Hematopoietic multipotent progenitor cell treated with erythropoietin and hydrocortisone succinate and interleukin-3 and kit ligand, for 6 days (in vitro differentiated cells): ENCODE measurements around the gene ASIC1.
A peak's percentile ranks its signal among the peaks of the same experiment; 100 is the strongest.
"Not testable (repeated sequence)": the region's sequence is repeated elsewhere in the genome, so short reads cannot be mapped to it uniquely, and the experiment has no call there.

Source experiments
- DNase-seq: peaks from one replicate; pipeline ENCODE4 v3.0.0-alpha.2; 2015

The ASIC1 gene

DNA sequence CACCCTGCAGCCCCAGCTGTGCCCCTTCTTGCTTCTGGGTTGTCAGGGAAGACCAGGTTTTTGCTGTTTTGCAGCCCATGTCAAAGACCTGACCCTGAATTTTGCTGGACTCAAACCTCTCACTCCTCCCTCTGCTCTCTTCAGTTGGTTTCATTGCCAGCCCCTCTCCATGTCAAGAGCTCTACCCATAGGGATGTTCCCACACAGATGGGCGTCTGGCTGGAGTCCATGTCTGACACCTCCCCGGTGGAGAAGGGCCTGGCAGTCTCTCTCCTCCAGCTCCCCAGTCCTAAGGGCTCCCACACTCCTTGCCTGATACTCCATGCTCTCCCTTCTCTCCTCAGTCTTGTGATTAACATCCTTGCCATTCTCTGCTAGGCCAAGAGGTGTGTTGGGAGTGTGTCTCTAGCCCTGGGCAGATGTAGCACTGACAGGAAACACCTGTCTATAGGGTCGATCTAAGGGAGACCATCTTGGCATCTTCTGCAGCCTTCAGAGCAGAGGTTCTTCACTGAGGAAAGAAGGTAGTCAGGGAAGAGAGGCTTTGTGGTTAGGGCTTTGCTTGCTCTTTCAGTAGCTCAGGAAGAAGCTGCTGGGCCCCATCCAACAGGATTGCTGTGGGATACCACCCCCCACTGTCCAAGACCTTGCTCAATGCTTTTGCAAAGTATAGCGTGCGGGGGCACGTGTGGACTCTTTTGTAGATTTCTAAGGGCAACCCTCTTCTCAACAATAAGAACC lies 4.7 kb downstream of the ASIC1 start:
- no peak for DNase-seq

- peak; percentile 36 for DNase-seq
These were observed 5.5 kb downstream of the ASIC1 start for GRCh38 chr12:50062728-50063460.

- DNase-seq: no peak
These were observed 8.4 kb downstream of the ASIC1 start for GRCh38 chr12:50065726-50066310.

- DNase-seq: no peak
These were observed 9.0 kb downstream of the ASIC1 start for GRCh38 chr12:50066402-50066801.

GRCh38 chr12:50069069-50069468 lies 11.7 kb downstream of the ASIC1 start:
- no peak for DNase-seq

DNA sequence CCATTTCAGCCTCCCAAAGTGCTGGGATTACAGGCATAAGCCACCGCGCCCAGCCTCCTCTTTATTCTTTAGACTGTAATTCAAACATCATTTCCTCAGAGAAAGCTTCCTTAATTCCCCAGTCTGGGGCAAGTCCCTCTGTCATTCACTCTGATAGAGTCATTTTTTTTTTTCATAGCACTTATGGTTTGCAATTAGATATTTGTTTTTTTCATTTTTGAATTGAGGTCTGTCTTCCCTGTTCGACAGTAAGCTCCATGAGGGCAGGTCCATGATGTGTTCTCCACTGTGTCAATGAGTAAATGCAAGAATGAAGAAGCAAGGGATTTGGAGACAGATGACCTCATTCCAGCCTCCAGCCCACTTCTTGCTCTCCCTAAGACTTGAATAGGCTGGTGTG lies 12.1 kb downstream of the ASIC1 start:
- no peak for DNase-seq

DNA sequence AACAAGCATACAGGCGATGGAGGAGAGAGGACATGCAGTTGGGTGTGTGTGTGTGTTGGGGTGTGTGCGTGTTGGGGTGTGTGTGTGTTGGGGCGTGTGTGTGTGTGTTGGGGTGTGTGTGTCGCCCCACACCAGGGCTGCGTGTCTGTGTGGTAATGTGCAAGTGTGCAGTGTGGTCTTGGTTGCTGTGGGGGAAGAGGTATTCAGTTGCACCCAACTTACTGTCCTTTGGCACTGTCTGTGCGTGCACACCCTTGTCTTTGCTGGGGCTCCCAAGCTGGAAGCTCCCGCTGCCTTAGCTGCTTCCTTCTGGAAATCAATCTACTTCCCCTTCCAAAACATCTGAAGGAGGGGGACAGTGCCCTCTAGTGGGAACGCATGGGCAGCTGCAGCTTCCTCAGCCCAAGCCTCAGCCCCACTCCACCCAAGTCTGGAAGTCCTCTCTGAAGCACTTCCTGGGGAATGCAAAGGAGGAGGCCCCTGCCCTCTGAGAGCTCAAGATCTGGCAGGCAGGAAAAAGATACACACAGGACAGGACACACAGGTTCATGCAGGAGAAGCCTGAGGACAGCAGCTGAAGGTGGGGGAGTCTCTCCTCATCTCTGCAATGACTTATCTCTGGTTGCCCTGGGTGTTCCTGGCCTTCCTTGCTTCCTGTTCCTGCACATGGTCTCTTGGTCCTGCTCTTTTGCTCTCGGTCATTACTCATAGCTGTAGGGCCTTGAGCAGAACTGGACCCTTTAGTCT lies 13.1 kb downstream of the ASIC1 start:
- DNase-seq: peak; percentile 86

- DNase-seq: no peak
These were observed 15.0 kb downstream of the ASIC1 start for GRCh38 chr12:50072198-50072907.

DNA sequence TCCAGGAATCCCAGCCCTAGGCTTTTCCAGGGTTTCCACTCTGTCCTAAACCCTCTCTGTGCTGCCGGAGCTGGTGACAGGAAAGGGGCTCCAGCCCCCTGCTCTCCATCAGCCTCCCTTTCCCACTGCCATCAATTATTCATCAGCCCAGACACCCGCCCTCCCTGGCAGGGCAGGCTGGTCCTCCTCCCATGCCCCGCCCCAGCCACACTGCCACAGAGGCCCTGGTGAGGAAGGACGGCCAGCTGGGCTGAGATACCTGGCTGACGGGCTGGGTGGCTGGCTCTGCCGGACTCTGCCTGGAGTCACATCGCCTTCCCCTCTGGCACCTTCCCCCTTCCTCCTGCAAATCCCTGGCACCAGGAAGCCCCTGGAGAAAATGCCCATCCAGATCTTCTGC lies 15.8 kb downstream of the ASIC1 start:
- no peak for DNase-seq

DNA sequence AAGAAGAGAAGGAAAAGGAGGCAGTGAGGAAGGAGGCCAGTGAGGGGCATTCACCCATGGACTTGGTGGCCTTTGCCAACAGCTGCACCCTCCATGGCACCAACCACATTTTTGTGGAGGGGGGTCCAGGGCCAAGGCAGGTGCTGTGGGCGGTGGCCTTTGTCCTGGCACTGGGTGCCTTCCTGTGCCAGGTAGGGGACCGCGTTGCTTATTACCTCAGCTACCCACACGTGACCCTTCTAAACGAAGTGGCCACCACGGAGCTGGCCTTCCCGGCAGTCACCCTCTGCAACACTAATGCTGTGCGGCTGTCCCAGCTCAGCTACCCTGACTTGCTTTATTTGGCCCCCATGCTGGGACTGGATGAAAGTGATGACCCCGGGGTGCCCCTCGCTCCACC lies 16.3 kb downstream of the ASIC1 start:
- DNase-seq: no peak

- DNase-seq: peak; percentile 90
These were observed 17.8 kb downstream of the ASIC1 start for GRCh38 chr12:50074936-50075807.

GRCh38 chr12:50075808-50076170 lies 18.4 kb downstream of the ASIC1 start:
- DNase-seq: no peak

DNA sequence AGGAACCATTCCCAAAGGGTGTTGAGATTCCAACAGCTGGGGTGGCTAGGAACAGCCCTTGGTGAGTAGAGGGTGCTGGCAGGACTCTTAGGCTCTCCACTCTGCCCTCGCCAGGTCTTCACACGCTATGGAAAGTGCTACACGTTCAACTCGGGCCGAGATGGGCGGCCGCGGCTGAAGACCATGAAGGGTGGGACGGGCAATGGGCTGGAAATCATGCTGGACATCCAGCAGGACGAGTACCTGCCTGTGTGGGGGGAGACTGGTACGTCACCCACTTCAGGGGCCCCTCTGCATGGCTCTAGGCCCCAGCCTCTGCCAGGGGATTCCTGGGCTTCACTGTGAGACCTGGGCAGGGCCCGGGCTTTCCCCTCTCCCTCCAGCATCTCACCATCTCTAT lies 19.7 kb downstream of the ASIC1 start:
- DNase-seq: no peak

- DNase-seq: no peak
These were observed 20.9 kb downstream of the ASIC1 start for GRCh38 chr12:50078281-50078680.

- DNase-seq: no peak
These were observed 22.4 kb downstream of the ASIC1 start for GRCh38 chr12:50079771-50080170.

GRCh38 chr12:50081096-50081808 lies 23.9 kb downstream of the ASIC1 start:
- no peak for DNase-seq

- no peak for DNase-seq
These were observed 25.2 kb downstream of the ASIC1 start for GRCh38 chr12:50082644-50083043.

DNA sequence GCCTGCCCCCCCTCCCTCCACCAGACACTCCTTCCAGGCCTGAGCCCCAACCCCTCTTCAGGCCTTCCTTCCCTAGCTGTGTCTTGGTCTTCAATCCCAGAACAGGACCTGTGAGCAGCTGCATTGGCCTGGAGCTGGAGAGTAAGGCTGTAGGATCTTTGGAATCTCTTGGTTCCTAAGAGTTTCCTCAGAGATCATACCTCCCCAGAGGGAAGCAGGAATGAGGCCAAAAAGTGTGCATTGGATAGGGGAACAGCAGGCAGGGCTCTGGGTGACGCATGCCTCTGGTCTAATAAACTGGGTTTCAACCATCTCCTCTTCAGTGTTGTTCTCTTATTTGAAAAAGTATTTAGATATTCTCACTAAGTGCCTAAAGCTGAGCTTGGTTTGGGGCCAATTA lies 25.9 kb downstream of the ASIC1 start:
- DNase-seq: no peak

DNA sequence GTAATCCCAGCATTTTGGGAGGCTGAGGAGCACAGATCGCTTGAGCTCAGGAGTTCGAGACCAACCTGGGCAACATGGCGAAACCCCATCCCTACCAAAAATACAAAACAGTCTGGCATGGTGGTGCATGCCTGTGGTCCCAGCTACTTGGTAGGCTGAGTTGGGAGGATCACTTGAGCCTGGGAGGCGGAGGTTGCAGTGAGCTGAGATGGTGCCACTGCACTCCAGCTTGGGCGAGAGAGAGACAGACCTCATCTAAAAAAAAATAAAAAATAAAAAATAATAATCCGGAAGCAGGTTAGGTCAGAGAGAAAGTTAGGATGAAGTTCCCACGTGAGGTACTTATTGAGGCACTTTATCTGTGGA lies 27.0 kb downstream of the ASIC1 start:
- DNase-seq: not testable (repeated sequence)

GRCh38 chr12:50084775-50085614 lies 27.6 kb downstream of the ASIC1 start, which contains the start of gene SMARCD1:
TSS of gene SMARCD1 (plus strand) at chr12:50085342. CDS start at chr12:50085370, 28 bp downstream.
- peak; percentile 96 for DNase-seq
